ENCODE data around the gene YIPF4.
A peak's percentile ranks its signal among the peaks of the same experiment; 100 is the strongest.
"Not testable (repeated sequence)": the region's sequence is repeated elsewhere in the genome, so short reads cannot be mapped to it uniquely, and the experiment has no call there.

YIPF4 gene

GRCh38 chr2:32277674-32278477, at the start of gene YIPF4:
Gene YIPF4 (plus strand): TSS chr2:32277904. CDS start chr2:32278156, 252 bp downstream.
- peak; percentile 83 for DNase-seq

GRCh38 chr2:32228181-32228580, 49.5 kb upstream of the YIPF4 start:
- no peak for DNase-seq

GRCh38 chr2:32229635-32230034, 48.1 kb upstream of the YIPF4 start:
- no peak for DNase-seq

- no peak for DNase-seq
These were observed 45.7 kb upstream of the YIPF4 start for GRCh38 chr2:32231959-32232358.

GRCh38 chr2:32235315-32235714, 42.4 kb upstream of the YIPF4 start:
- no peak for DNase-seq

- no peak for DNase-seq
These were observed 40.2 kb upstream of the YIPF4 start for GRCh38 chr2:32237488-32237887.

GRCh38 chr2:32237996-32238395, 39.7 kb upstream of the YIPF4 start:
- DNase-seq = no peak

- no peak for DNase-seq
These were observed 35.4 kb upstream of the YIPF4 start for GRCh38 chr2:32242331-32242730.

GRCh38 chr2:32246911-32247310, 30.8 kb upstream of the YIPF4 start:
- DNase-seq = no peak

- no peak for DNase-seq
These were observed 29.4 kb upstream of the YIPF4 start for GRCh38 chr2:32248299-32248698.

- DNase-seq = no peak
These were observed 27.9 kb upstream of the YIPF4 start for GRCh38 chr2:32249731-32250236.

- DNase-seq = no peak
These were observed 27.4 kb upstream of the YIPF4 start for GRCh38 chr2:32250290-32250689.

- DNase-seq = no peak
These were observed 19.5 kb upstream of the YIPF4 start for GRCh38 chr2:32258242-32258641.

GRCh38 chr2:32260376-32260775, 17.3 kb upstream of the YIPF4 start:
- DNase-seq = no peak

- DNase-seq = no peak
These were observed 15.6 kb upstream of the YIPF4 start for GRCh38 chr2:32262105-32262504.

- DNase-seq = no peak
These were observed 13.1 kb upstream of the YIPF4 start, which contains the start of gene NLRC4 for GRCh38 chr2:32264422-32265105. Gene NLRC4 (minus strand): TSS chr2:32264886. CDS start chr2:32256775, 8,111 bp downstream.

- no peak for DNase-seq
These were observed 6.6 kb upstream of the YIPF4 start for GRCh38 chr2:32271063-32271462.

GRCh38 chr2:32272279-32272678, 5.4 kb upstream of the YIPF4 start:
- DNase-seq = no peak

GRCh38 chr2:32274289-32274688, 3.4 kb upstream of the YIPF4 start:
- no peak for DNase-seq

GRCh38 chr2:32275790-32276189, 1.9 kb upstream of the YIPF4 start:
- not testable (repeated sequence) for DNase-seq

- DNase-seq = no peak
These were observed 386 bp upstream of the YIPF4 start for GRCh38 chr2:32277363-32277673.

- DNase-seq = no peak
These were observed 762 bp downstream of the YIPF4 start for GRCh38 chr2:32278478-32278853.

- no peak for DNase-seq
These were observed 6.6 kb downstream of the YIPF4 start for GRCh38 chr2:32284321-32284720.
